Sigmoid colon (tissue), 4 donors: ENCODE measurements around the gene CARD8.
A peak's percentile ranks its signal among the peaks of the same experiment; 100 is the strongest.

Source experiments
- EP300 ChIP-seq, 4 donors: sonication (generic); formaldehyde crosslinking; IDR thresholded peaks; one replicate each; pipeline ENCODE4 v1.6.1; 2017; ENCODE audit warnings: antibody characterized with exemption in 4 of 4
- POLR2A ChIP-seq, 2 donors: fragments of 450-650 bp; IDR thresholded peaks; one replicate each; pipeline ENCODE4 v1.6.1; 2016; ENCODE audit warnings: antibody characterized with exemption in 2 of 2, mild to moderate bottlenecking in 2 of 2, moderate library complexity in 2 of 2
- POLR2AphosphoS5 ChIP-seq, 4 donors: sonication (generic); formaldehyde crosslinking; IDR thresholded peaks; one replicate each; pipeline ENCODE4 v1.6.1; 2017; ENCODE audit warnings: antibody characterized with exemption in 4 of 4
- TF ChIP-seq, protein P1 (sequence below), 4 experiments: fragments of 450-650 bp in 3 of 4; fragments of 200-600 bp in 1 of 4; IDR thresholded peaks; one replicate each; pipeline ENCODE4 v1.5.1; 2016 to 2019; ENCODE audit warnings: antibody characterized with exemption in 4 of 4, mild to moderate bottlenecking in 3 of 4, moderate library complexity in 2 of 4

DNA sequence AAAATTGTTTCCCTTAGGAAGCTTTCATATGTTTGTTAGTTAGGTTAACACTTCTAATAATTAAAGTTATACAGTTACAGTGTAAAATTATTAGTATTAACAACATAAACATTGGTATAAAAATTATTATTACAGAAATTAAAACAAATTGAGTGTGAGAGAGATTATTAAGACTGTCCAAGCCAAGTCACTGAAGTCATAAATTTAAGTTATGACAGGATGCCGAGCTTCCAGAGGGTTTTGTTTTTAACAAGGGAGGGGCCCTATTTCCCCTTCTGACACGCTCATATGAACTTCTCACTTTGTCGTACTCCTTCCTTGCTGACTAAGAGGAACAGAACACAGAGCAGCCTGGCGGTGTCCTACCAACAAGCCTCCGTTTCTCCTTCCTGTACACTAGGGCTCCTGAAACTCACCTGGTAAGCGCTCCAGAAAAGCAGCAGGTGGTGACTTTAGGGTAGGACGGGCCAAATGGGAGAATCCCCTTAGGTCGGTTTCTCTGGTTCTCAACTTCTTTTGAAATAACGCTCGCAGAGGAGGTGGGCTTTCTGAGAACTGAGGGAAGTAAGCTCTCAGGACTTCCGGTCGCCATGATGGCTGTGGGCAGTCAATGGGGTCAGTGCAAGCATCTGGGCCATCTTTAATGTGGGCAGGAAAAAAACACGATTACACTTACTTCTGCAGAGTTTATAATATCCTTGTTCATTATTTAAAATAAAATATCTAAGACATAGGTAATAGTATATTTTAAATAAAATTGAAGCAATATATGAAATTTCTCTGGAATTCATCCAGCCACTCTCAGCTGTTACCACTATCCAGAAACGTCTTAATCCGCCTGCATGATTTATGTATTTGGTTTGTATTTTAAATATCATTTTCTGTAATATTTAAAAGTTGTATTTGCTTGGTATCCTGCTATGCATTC, at the start of gene CARD8:
- TF ChIP-seq POLR2A (IDR thresholded peaks at IDR 0.05): peak; percentile 18 to 26
- TF ChIP-seq, protein P1, sequence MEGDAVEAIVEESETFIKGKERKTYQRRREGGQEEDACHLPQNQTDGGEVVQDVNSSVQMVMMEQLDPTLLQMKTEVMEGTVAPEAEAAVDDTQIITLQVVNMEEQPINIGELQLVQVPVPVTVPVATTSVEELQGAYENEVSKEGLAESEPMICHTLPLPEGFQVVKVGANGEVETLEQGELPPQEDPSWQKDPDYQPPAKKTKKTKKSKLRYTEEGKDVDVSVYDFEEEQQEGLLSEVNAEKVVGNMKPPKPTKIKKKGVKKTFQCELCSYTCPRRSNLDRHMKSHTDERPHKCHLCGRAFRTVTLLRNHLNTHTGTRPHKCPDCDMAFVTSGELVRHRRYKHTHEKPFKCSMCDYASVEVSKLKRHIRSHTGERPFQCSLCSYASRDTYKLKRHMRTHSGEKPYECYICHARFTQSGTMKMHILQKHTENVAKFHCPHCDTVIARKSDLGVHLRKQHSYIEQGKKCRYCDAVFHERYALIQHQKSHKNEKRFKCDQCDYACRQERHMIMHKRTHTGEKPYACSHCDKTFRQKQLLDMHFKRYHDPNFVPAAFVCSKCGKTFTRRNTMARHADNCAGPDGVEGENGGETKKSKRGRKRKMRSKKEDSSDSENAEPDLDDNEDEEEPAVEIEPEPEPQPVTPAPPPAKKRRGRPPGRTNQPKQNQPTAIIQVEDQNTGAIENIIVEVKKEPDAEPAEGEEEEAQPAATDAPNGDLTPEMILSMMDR (IDR thresholded peaks at IDR 0.05): peak in 2 of 4 experiments; percentile 20 to 46
- peak in 2 of 4 donors; percentile 62 to 64 for TF ChIP-seq POLR2AphosphoS5 (IDR thresholded peaks at IDR 0.05)
- no peak for TF ChIP-seq EP300 (IDR thresholded peaks at IDR 0.05)
